ENCODE data around the gene SLC51A. TPM values are rescaled to one million over a fixed set of nuclear protein-coding genes. Genes with fewer than 3 reads are reported as not detected.

The SLC51A gene
- polyA plus RNA-seq, 1 experiment: not detected

DNA sequence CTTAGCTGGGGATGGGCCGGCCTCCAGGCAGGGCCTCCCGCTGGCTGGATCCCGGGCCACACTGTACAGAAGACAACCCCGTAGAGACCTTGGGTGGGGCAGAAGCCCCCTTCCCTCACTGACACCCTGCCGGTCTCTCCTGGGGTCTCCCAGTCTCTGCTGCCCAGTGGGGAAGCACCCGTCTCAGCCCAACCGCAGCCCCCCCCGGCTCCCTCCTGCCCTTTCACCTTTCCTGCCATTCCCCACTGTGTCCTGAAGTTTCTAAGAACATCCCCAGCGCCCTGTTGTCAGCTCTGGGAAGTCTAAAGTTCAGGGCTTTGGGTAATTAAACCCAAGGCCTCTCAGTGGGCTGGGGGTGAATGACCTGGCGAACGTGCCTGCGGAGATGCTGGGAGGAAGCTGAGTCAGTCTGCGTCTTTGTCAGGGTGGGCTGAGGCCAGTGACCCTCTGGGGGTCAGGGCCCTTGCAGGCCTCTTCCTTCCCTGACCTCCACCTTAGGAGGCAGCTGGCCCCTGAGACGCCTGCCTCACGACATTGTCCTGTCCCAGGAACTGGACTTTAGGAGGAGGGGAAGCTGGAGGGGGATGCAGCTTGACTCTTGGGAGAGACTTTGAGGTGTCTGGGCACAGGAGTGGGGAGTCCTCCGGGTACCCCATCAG is 1.4 kb upstream of the SLC51A start:
- TF ChIP-seq CTCF (IDR thresholded peaks at IDR 0.05; ENCODE audit: insufficient read depth, low read depth, low read length): no peak
- ChIA-PET POLR2A (no interaction called here), CTCF (no interaction called here)
- Histone ChIP-seq H3K4me3 (ENCODE audit: low read depth, low read length) (no peak overlapping the region), H3K36me3 (ENCODE audit: control insufficient read depth, insufficient read depth, low read length) (no peaks in the 10 kb centered on the region), H3K27me3 (ENCODE audit: control insufficient read depth, insufficient read depth, low read length) (peaks cover 2% of the 10 kb centered on the region; the same call in 1 of the 2 replicates)
- no peak for DNase-seq (ENCODE audit: low read depth)

DNA sequence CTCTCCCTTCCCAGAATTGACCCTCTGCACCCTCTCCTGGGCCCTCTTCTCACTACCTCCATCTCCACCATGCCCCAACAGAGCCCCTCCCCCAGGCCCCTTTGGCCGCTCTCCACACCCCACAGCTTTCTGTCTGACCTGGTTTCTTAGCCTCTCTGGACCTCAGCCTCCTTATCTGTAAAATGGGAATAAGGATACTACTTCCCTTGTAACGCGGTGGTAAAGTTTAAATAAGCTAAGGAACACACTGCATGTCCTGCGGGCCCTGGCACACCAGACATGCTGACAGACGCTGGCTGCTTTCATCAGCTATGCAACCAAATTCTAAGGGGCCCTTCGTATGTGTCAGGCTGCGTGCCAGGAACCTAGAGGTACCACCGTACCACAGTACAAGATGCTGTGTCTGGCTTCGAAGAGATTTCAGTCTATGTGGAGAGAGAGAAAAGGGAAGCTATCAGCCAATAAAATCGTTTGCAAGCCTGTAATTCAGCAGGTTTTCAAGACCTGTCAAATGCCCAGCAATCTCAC is 777 bp upstream of the SLC51A start:
- Histone ChIP-seq H3K36me3 (ENCODE audit: control insufficient read depth, insufficient read depth, low read length) (no peaks in the 10 kb centered on the region), H3K4me3 (ENCODE audit: low read depth, low read length) (no peak overlapping the region), H3K27me3 (ENCODE audit: control insufficient read depth, insufficient read depth, low read length) (no peaks in the 10 kb centered on the region; the same call in 1 of the 2 replicates)
- DNase-seq (ENCODE audit: low read depth): no peak
- ChIA-PET POLR2A (no interaction called here), CTCF (interaction anchor here (1.2 kb wide), 1 partner anchor 19 kb away, joined by 3 read pairs; no protein-coding TSS in a partner anchor)
- TF ChIP-seq CTCF (IDR thresholded peaks at IDR 0.05; ENCODE audit: insufficient read depth, low read depth, low read length): no peak

DNA sequence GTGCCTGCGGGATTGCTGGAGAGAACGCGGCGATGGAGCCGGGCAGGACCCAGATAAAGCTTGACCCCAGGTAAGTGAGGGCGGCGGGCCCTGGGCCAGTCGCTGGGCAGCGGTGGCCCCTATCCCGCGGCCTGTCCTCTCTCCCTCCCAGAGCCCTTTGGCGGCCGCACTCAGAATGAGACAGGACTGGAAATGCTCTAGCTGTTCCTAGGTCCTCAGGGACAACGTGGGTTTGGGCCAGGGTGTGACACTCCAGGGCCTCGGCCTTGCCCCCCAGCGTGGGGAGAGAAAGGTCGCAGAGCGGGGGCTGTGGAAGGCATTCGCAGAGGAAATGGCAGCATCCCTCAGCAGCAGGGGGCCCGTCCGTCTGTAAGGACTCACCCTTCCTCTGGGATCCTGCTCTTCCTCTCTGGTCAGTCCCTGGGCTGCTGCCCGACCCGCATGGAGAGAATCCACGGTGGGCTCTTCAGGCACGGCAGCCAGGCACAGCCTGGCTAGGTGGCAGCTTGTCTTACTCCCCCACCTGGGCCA is 412 bp downstream of the SLC51A start:
- H3K36me3 ChIP-seq (ENCODE audit: control insufficient read depth, insufficient read depth, low read length): no peaks in the 10 kb centered on the region
- no peak overlapping the region for H3K4me3 ChIP-seq (ENCODE audit: low read depth, low read length)
- TF ChIP-seq CTCF (IDR thresholded peaks at IDR 0.05; ENCODE audit: insufficient read depth, low read depth, low read length): no peak
- no peak for DNase-seq (ENCODE audit: low read depth)
- CTCF ChIA-PET: interaction anchor here (1.2 kb wide), 1 partner anchor 20 kb away, joined by 3 read pairs; no protein-coding TSS in a partner anchor
- POLR2A ChIA-PET: no interaction called here
- H3K27me3 ChIP-seq (ENCODE audit: control insufficient read depth, insufficient read depth, low read length): no peaks in the 10 kb centered on the region

DNA sequence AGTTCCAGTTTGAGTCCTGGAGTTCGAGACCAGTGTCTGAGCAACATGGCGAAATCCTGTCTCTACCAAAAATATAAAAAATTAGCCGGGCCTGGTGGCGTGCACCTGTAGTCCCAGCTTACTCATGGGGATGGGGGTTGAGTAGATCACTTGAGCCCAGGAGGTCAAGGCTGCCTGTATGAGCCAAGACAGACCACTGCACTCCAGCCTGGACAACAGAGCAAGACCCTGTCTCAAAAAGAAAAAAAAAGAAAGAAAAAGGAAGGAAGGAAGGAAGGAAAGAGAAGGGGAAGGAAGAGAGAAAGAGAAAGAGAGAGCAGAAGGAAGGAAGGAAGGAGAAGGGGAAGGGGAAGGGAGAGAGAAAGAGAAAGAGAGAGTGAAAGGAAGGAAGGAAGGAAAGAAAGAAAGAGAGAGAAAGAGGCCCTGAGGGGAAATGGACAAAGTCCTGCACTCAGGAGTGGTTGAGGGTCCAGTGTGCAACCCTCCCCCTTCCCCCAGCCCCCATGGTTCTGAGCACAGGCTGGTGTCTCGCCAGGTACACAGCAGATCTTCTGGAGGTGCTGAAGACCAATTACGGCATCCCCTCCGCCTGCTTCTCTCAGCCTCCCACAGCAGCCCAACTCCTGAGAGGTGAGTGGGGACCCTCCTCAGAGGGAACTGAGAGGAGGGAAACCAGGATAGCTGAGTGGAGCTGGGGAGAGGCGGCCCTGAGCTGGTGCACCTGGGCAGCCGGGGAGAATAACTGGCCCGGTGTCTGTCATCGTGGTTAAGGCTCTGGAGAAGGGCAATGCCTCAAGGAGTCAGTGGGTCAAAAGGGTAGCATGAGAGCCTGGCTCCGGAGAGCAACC is 1.2 kb downstream of the SLC51A start:
- no peaks in the 10 kb centered on the region for H3K36me3 ChIP-seq (ENCODE audit: control insufficient read depth, insufficient read depth, low read length)
- no peak for TF ChIP-seq CTCF (IDR thresholded peaks at IDR 0.05; ENCODE audit: insufficient read depth, low read depth, low read length)
- no peaks in the 10 kb centered on the region for H3K27me3 ChIP-seq (ENCODE audit: control insufficient read depth, insufficient read depth, low read length)
- POLR2A ChIA-PET: no interaction called here
- no peak for DNase-seq (ENCODE audit: low read depth)
- H3K4me3 ChIP-seq (ENCODE audit: low read depth, low read length): no peak overlapping the region
- CTCF ChIA-PET: no interaction called here

Measured in BJ (cell line).